ENCODE measurements around the gene HCK.

HCK gene

GRCh38 chr20:32057656-32058184 lies 5.7 kb downstream of the HCK start:
- TF ChIP-seq SIN3A (IDR thresholded peaks at IDR 0.05; ENCODE audit: borderline replicate concordance, insufficient read depth, low read length) = no peak
- no peak for TF ChIP-seq POLR2AphosphoS5 (IDR thresholded peaks at IDR 0.05; ENCODE audit: low read depth, low read length)
- TF ChIP-seq FOXP2 (optimal IDR thresholded peaks at IDR 0.05; ENCODE audit: borderline replicate concordance, extremely low read depth, extremely low read length, insufficient read depth) = no peak
- no peak for TF ChIP-seq TAF1 (IDR thresholded peaks at IDR 0.05; ENCODE audit: borderline replicate concordance, insufficient read depth, low read length)
- no peak for TF ChIP-seq REST (IDR thresholded peaks at IDR 0.05; ENCODE audit: insufficient read depth in 1 of 2, low read depth in 2 of 2, low read length in 2 of 2)

GRCh38 chr20:32059189-32059588 lies 7.1 kb downstream of the HCK start:
- TF ChIP-seq SIN3A (IDR thresholded peaks at IDR 0.05; ENCODE audit: borderline replicate concordance, insufficient read depth, low read length) (no peak), FOXP2 (optimal IDR thresholded peaks at IDR 0.05; ENCODE audit: borderline replicate concordance, extremely low read depth, extremely low read length, insufficient read depth) (no peak), TAF1 (IDR thresholded peaks at IDR 0.05; ENCODE audit: borderline replicate concordance, insufficient read depth, low read length) (no peak), POLR2AphosphoS5 (IDR thresholded peaks at IDR 0.05; ENCODE audit: low read depth, low read length) (no peak), REST (IDR thresholded peaks at IDR 0.05; ENCODE audit: insufficient read depth in 1 of 2, low read depth in 2 of 2, low read length in 2 of 2) (no peak)

GRCh38 chr20:32062776-32063170 lies 10.7 kb downstream of the HCK start:
- TF ChIP-seq POLR2AphosphoS5 (IDR thresholded peaks at IDR 0.05; ENCODE audit: low read depth, low read length) = no peak
- no peak for TF ChIP-seq TAF1 (IDR thresholded peaks at IDR 0.05; ENCODE audit: borderline replicate concordance, insufficient read depth, low read length)
- no peak for TF ChIP-seq FOXP2 (optimal IDR thresholded peaks at IDR 0.05; ENCODE audit: borderline replicate concordance, extremely low read depth, extremely low read length, insufficient read depth)
- TF ChIP-seq SIN3A (IDR thresholded peaks at IDR 0.05; ENCODE audit: borderline replicate concordance, insufficient read depth, low read length) = no peak

- TF ChIP-seq SIN3A (IDR thresholded peaks at IDR 0.05; ENCODE audit: borderline replicate concordance, insufficient read depth, low read length) (no peak), REST (IDR thresholded peaks at IDR 0.05; ENCODE audit: insufficient read depth in 1 of 2, low read depth in 2 of 2, low read length in 2 of 2) (no peak), TAF1 (IDR thresholded peaks at IDR 0.05; ENCODE audit: borderline replicate concordance, insufficient read depth, low read length) (no peak), POLR2AphosphoS5 (IDR thresholded peaks at IDR 0.05; ENCODE audit: low read depth, low read length) (no peak), FOXP2 (optimal IDR thresholded peaks at IDR 0.05; ENCODE audit: borderline replicate concordance, extremely low read depth, extremely low read length, insufficient read depth) (no peak)
These were observed 11.7 kb downstream of the HCK start for GRCh38 chr20:32063695-32064094.

- no peak for TF ChIP-seq SIN3A (IDR thresholded peaks at IDR 0.05; ENCODE audit: borderline replicate concordance, insufficient read depth, low read length)
These were observed 12.6 kb downstream of the HCK start for GRCh38 chr20:32064667-32065066.

- TF ChIP-seq TAF1 (IDR thresholded peaks at IDR 0.05; ENCODE audit: borderline replicate concordance, insufficient read depth, low read length) = no peak
- no peak for TF ChIP-seq REST (IDR thresholded peaks at IDR 0.05; ENCODE audit: insufficient read depth in 1 of 2, low read depth in 2 of 2, low read length in 2 of 2)
- TF ChIP-seq FOXP2 (optimal IDR thresholded peaks at IDR 0.05; ENCODE audit: borderline replicate concordance, extremely low read depth, extremely low read length, insufficient read depth) = no peak
- no peak for TF ChIP-seq SIN3A (IDR thresholded peaks at IDR 0.05; ENCODE audit: borderline replicate concordance, insufficient read depth, low read length)
- no peak for TF ChIP-seq POLR2AphosphoS5 (IDR thresholded peaks at IDR 0.05; ENCODE audit: low read depth, low read length)
These were observed 15.3 kb downstream of the HCK start for GRCh38 chr20:32067234-32067821.

All from PFSK-1 (cell line).